ENCODE data around the gene TBK1. TPM values are rescaled to one million over a fixed set of nuclear protein-coding genes. Genes with fewer than 3 reads are reported as not detected.

The TBK1 gene
- total RNA-seq, 4 donors from 2014 or later: 27.7 to 60.5 (median 38.6) TPM

DNA sequence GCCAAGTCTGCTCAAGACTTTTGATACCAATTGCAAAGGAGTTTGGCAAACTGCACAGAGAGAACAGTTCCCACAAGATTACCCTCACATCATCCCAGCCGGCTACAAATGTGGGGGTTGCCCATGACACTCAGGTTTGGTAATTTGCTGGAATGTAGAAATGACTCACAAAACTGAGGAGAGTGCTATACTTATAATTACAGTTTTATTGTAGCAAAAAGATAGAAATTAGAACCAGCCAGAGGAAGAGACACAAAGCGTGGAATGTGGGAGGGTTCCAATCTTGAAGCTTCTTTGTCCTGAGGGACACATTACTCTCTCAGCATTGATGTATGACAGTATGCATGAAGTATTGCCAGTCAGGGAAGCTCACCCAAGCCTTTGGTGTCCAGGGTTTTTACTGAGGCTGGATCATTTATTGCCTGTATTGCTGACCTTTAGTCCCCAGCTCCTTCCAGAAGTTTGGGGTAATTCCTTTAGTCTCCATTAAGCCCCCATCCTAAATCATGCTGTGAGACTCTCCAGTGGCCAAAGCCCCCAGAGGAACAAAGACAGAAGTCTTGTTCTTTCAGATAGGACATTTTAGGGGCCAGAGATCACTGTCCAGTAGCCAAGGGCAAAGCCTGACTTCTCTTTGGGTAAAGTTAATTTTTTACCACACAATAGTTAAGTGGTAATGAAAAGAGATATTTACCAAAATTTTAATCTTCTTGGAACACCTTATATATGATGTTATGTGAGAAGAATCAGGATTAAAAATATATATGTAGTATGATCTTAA, 9.9 kb downstream of the TBK1 start:
- TF ChIP-seq, protein P1, sequence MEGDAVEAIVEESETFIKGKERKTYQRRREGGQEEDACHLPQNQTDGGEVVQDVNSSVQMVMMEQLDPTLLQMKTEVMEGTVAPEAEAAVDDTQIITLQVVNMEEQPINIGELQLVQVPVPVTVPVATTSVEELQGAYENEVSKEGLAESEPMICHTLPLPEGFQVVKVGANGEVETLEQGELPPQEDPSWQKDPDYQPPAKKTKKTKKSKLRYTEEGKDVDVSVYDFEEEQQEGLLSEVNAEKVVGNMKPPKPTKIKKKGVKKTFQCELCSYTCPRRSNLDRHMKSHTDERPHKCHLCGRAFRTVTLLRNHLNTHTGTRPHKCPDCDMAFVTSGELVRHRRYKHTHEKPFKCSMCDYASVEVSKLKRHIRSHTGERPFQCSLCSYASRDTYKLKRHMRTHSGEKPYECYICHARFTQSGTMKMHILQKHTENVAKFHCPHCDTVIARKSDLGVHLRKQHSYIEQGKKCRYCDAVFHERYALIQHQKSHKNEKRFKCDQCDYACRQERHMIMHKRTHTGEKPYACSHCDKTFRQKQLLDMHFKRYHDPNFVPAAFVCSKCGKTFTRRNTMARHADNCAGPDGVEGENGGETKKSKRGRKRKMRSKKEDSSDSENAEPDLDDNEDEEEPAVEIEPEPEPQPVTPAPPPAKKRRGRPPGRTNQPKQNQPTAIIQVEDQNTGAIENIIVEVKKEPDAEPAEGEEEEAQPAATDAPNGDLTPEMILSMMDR (IDR thresholded peaks at IDR 0.05; ENCODE audit: low read depth): no peak

DNA sequence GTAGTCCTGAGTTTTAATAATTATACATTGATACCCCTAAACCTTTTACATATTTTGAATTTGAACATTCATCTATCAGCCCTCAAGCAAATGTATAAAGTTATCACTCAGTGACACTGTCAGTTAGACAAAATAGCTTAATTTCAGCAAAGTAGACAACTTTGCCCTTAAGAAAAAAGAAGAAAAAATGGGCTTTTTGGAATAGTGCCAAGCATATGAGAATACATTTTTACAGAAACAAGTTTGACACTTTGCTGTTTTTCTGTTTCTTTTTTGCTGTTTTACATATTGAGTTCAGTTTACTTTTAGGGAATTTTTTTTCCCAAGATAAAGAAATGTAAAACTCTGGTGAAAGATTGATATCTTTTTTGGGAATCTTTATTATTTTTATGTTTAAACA, 14.3 kb downstream of the TBK1 start:
- TF ChIP-seq, protein P1 (IDR thresholded peaks at IDR 0.05; ENCODE audit: low read depth): no peak

DNA sequence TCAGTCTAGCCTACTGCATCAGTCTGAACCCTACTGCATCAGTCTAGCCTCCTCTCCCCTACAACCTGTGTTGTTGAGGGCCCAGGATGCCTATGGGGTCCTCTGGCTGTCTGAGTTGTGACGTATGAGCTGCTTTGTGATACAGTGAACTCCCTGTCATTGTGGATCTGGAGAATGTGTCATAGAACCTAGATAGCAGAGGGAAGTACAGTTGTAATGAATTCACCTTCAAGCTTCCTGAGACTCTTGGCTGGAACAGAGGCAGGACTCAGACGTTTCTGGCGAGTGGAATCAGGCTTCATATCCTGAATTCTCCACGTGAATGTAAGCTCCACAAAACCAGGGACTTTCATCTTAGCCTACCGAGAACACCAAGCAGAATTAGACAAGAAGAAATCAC, 17.0 kb downstream of the TBK1 start:
- TF ChIP-seq, protein P1 (IDR thresholded peaks at IDR 0.05; ENCODE audit: low read depth): no peak

DNA sequence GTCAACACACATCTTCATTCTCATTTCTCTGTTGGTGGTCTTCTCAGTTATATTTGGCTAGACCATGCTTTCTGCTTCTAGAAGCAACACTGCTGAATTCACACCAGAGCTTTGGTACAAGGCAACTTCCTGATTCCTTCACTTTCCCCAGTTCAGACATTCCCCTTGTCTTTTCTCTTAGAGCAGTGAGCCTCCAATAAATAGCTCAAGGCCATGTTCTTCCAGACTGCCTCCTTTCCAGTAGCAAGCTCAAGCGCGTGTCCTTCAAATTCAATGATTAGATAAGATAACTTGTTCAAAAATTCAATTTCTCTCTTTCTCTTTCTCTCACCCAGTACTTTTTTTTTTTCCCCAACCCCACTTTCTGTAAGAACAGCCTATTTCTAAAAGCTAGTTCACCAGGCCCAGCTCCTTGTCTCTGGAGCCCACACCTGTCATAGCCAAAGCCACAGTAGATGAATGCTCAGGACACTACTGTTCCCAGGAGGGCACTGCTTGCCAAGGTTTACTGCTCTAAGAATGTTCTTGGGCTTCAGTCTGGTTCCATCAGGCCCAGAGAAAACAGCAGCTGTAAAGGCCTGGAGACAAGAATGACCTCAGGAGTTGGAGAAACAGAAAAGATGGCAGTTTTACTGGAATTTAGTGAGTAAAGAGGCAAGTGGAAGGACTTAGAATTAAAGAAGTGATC, 17.7 kb downstream of the TBK1 start:
- TF ChIP-seq, protein P1 (IDR thresholded peaks at IDR 0.05; ENCODE audit: low read depth): no peak

DNA sequence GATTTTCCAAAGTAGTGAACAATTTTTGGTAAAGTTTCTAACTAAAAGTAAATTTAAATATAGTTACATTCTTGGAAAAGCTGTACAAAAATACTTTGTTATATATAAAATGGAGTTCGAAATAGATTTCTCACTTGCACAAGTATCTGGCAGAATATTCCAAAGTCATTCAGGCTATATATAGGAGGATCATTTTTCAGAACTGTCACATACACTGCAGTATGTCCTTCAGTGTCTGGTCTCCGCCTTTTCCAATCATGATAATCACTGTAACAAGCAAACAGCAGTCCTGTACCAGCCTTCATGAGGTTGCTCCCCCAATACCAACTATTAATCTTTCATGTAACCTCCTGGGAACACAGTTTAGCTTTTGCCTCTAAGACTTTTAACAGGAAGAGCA, 18.6 kb downstream of the TBK1 start:
- TF ChIP-seq, protein P1 (IDR thresholded peaks at IDR 0.05; ENCODE audit: low read depth): no peak

DNA sequence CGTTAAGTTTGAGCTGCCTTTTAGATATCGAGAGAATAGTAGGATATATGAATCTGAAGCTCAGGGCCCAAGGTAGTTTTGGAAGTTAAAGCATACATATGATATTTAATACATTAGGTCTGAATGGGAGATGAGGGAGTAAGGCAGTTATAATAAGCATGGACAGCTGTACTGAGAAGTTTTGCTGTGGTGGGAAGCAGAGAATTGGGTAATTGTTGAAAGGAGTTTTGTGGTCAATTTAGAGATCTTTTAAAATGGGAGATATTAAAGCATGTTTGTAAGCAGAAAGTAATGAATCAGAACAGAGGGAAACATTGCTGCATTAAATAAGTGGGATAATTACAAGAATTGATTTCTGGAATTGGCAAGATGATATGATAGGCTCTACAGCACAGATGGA, 21.3 kb downstream of the TBK1 start:
- TF ChIP-seq, protein P1 (IDR thresholded peaks at IDR 0.05; ENCODE audit: low read depth): no peak

DNA sequence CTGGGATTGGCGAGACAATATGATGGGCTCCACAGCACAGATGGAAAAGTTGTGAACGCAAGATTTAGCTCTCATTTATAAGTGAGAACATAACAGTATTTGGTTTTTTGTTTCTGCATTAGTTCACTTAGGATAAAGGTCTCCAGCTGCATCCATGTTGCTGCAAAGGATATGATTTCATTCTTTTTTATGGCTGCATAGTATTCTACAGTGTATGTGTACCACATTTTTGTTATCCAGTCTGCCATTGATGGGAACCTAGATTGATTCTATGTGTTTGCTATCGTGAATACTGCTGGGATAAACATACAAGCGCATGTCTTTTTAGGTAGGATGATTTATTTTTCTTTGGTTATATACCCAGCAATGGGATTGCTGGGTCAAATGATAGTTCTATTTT, 23.6 kb downstream of the TBK1 start:
- TF ChIP-seq, protein P1 (IDR thresholded peaks at IDR 0.05; ENCODE audit: low read depth): no peak
